SK-N-MC (cell line): ENCODE data around the gene KRT38.

Source experiments
- EZH2 ChIP-seq: fragments of 200-600 bp; sonication (generic); IDR thresholded peaks from one replicate; pipeline ENCODE4 v1.6.1; 2017; ENCODE audit warnings: antibody characterized with exemption
- FOXP2 ChIP-seq: optimal IDR thresholded peaks from 2 replicates; pipeline ENCODE3; 2011; ENCODE audit warnings: mild to moderate bottlenecking, moderate library complexity; ENCODE audit not compliant: insufficient read depth; ENCODE audit errors: extremely low read length, control extremely low read depth
- POLR2AphosphoS5 ChIP-seq: IDR thresholded peaks from 2 replicates; pipeline ENCODE4 v1.6.1; 2012; ENCODE audit warnings: mild to moderate bottlenecking, low read depth, low read length, borderline replicate concordance

GRCh38 chr17:41396996-41397660, 43.7 kb downstream of the KRT38 start, which contains the start of gene KRT31:
- no peak for TF ChIP-seq POLR2AphosphoS5
- TF ChIP-seq EZH2, result no peak
- TF ChIP-seq FOXP2, result no peak
